Measurements from ENCODE around the gene DIDO1.

GRCh38 chr20:62911701-62912280 is 14.5 kb downstream of the DIDO1 start:
- no peak for TF ChIP-seq CTCF (IDR thresholded peaks at IDR 0.05)
- TF ChIP-seq POLR2A (IDR thresholded peaks at IDR 0.05), result no peak
